Retinal pigment epithelial cell (primary cell): ENCODE measurements around the gene LSR.

Source experiments
- DNase-seq: peaks from one replicate; pipeline ENCODE4 v3.0.0-alpha.2; 2010; ENCODE audit warnings: low read depth
- H3K4me3 ChIP-seq: 2 replicates; pipeline ENCODE4 v1.5.1; 2011; ENCODE audit warnings: mild to moderate bottlenecking, low read length, control low read depth, moderate library complexity
- CTCF ChIP-seq: conservative IDR thresholded peaks from 2 replicates; pipeline ENCODE4 v1.5.1; 2011; ENCODE audit warnings: low read depth, low read length, control low read depth, inconsistent platforms

The LSR gene

GRCh38 chr19:35304036-35304435, 55.2 kb downstream of the LSR start:
- no peak for DNase-seq
- no peak for TF ChIP-seq CTCF
- H3K4me3 ChIP-seq, result no peak overlapping the region

- TF ChIP-seq CTCF, result no peak
- no peak for DNase-seq
- no peak overlapping the region for H3K4me3 ChIP-seq
Measured at GRCh38 chr19:35305181-35305580, 56.4 kb downstream of the LSR start.

- no peak overlapping the region for H3K4me3 ChIP-seq
- no peak for DNase-seq
- TF ChIP-seq CTCF, result peak; percentile 55
Measured at GRCh38 chr19:35306473-35307246, 57.9 kb downstream of the LSR start.

GRCh38 chr19:35307931-35308330, 59.1 kb downstream of the LSR start:
- no peak overlapping the region for H3K4me3 ChIP-seq
- no peak for TF ChIP-seq CTCF
- no peak for DNase-seq

GRCh38 chr19:35308910-35309309, 60.1 kb downstream of the LSR start:
- DNase-seq, result no peak
- H3K4me3 ChIP-seq, result no peak overlapping the region
- no peak for TF ChIP-seq CTCF

- no peak for TF ChIP-seq CTCF
- H3K4me3 ChIP-seq, result no peak overlapping the region
- peak; percentile 39 for DNase-seq
Measured at GRCh38 chr19:35309481-35310279, 60.9 kb downstream of the LSR start.

- DNase-seq, result no peak
- H3K4me3 ChIP-seq, result no peak overlapping the region
- no peak for TF ChIP-seq CTCF
Measured at GRCh38 chr19:35310331-35310730, 61.5 kb downstream of the LSR start.
